Neural crest cell (in vitro differentiated cells): ENCODE results near the gene FAF1. TPM values are rescaled to one million over a fixed set of nuclear protein-coding genes. Genes with fewer than 3 reads are reported as not detected.

ENCODE experiments used
- DNase-seq: peaks from one replicate; pipeline ENCODE4 v3.0.0; 2021; ENCODE audit warnings: low read depth, mixed read lengths, low spot score
- H3K27ac Mint-ChIP-seq: one replicate; pipeline ENCODE4 v1.8.0; 2021; ENCODE audit warnings: mild to moderate bottlenecking, mixed read lengths; ENCODE audit not compliant: unreplicated experiment
- H3K27me3 Mint-ChIP-seq: 2 replicates; pipeline ENCODE4 v1.8.0; 2021; ENCODE audit warnings: low read depth, mild to moderate bottlenecking, mixed read lengths
- H3K36me3 Mint-ChIP-seq: 2 replicates; pipeline ENCODE4 v1.8.0; 2021; ENCODE audit warnings: low read depth, mild to moderate bottlenecking, mixed read lengths
- H3K4me1 Mint-ChIP-seq: 2 replicates; pipeline ENCODE4 v1.8.0; 2021; ENCODE audit warnings: mixed read lengths
- H3K4me3 Mint-ChIP-seq: one replicate; pipeline ENCODE4 v1.8.0; 2021; ENCODE audit warnings: mild to moderate bottlenecking, mixed read lengths
- H3K9me3 Mint-ChIP-seq: 2 replicates; pipeline ENCODE4 v1.8.0; 2021; ENCODE audit warnings: mixed read lengths
- CTCF ChIP-seq: fragments of 200-600 bp; sonication (generic); conservative IDR thresholded peaks from 2 replicates; pipeline ENCODE4 v1.5.0; 2021; ENCODE audit warnings: antibody characterized with exemption, mild to moderate bottlenecking
- total RNA-seq: library from RNA; stranded (reverse); gene quantifications from 2 replicates; pipeline ENCODE4 v1.2.1, GENCODE V29; 2021

Gene FAF1
- total RNA-seq, 1 donor from 2014 or later: 73.0 TPM

GRCh38 chr1:50833216-50833615 lies 126.9 kb downstream of the FAF1 start:
- H3K4me1 Mint-ChIP-seq: peaks cover 5% of the 10 kb centered on the region
- H3K36me3 Mint-ChIP-seq: peaks cover 30% of the 10 kb centered on the region
- H3K9me3 Mint-ChIP-seq: peaks cover 21% of the 10 kb centered on the region
- no peak for TF ChIP-seq CTCF
- DNase-seq: no peak
- no peak overlapping the region for H3K27ac Mint-ChIP-seq
- H3K4me3 Mint-ChIP-seq: no peak overlapping the region
- no peaks in the 10 kb centered on the region for H3K27me3 Mint-ChIP-seq

GRCh38 chr1:50832167-50832566 lies 127.9 kb downstream of the FAF1 start:
- Mint-ChIP-seq H3K9me3 (peaks cover 21% of the 10 kb centered on the region), H3K27ac (no peak overlapping the region), H3K27me3 (no peaks in the 10 kb centered on the region), H3K4me1 (peaks cover 5% of the 10 kb centered on the region), H3K36me3 (peaks cover 30% of the 10 kb centered on the region), H3K4me3 (no peak overlapping the region)
- TF ChIP-seq CTCF: no peak
- DNase-seq: no peak

GRCh38 chr1:50831300-50832061 lies 128.6 kb downstream of the FAF1 start:
- no peak for DNase-seq
- H3K9me3 Mint-ChIP-seq: peaks cover 21% of the 10 kb centered on the region
- peaks cover 5% of the 10 kb centered on the region for H3K4me1 Mint-ChIP-seq
- no peaks in the 10 kb centered on the region for H3K27me3 Mint-ChIP-seq
- TF ChIP-seq CTCF: no peak
- H3K27ac Mint-ChIP-seq: no peak overlapping the region
- peaks cover 30% of the 10 kb centered on the region for H3K36me3 Mint-ChIP-seq
- no peak overlapping the region for H3K4me3 Mint-ChIP-seq

GRCh38 chr1:50830621-50831020 lies 129.4 kb downstream of the FAF1 start:
- peaks cover 30% of the 10 kb centered on the region for H3K36me3 Mint-ChIP-seq
- no peak overlapping the region for H3K4me3 Mint-ChIP-seq

More at GRCh38 chr1:50830621-50831020, 129.4 kb downstream of the FAF1 start:
- DNase-seq: no peak
- H3K27ac Mint-ChIP-seq: no peak overlapping the region
- H3K4me1 Mint-ChIP-seq: peaks cover 5% of the 10 kb centered on the region
- no peaks in the 10 kb centered on the region for H3K27me3 Mint-ChIP-seq
- H3K9me3 Mint-ChIP-seq: peaks cover 24% of the 10 kb centered on the region
- TF ChIP-seq CTCF: no peak
